HG02623 (cell line): Measurements from ENCODE around the gene PACSIN2.
"Not testable (repeated sequence)": the region's sequence is repeated elsewhere in the genome, so short reads cannot be mapped to it uniquely, and the experiment has no call there.

ENCODE experiments used
- ATAC-seq: cut with Tn5 transposase; IDR thresholded peaks from one replicate; pipeline ENCODE4 v1.9.1; 2021; ENCODE audit warnings: moderate library complexity; ENCODE audit not compliant: unreplicated experiment

PACSIN2 gene

DNA sequence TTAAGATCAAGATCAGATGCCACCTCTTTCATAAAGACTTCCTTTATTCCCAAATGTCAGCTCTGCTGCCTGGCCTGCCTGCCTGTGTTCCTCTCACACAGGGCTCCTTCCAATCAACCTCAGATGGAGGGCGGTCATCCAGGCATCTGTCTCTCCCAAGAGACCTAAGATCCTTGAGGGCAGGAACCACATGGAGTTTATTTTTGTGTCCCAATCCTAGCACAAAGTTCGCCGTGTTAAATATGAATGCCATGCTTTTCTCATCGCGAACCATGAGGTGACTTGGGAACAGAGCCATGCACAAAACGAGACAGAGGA lies 85.2 kb downstream of the PACSIN2 start:
- ATAC-seq = no peak

DNA sequence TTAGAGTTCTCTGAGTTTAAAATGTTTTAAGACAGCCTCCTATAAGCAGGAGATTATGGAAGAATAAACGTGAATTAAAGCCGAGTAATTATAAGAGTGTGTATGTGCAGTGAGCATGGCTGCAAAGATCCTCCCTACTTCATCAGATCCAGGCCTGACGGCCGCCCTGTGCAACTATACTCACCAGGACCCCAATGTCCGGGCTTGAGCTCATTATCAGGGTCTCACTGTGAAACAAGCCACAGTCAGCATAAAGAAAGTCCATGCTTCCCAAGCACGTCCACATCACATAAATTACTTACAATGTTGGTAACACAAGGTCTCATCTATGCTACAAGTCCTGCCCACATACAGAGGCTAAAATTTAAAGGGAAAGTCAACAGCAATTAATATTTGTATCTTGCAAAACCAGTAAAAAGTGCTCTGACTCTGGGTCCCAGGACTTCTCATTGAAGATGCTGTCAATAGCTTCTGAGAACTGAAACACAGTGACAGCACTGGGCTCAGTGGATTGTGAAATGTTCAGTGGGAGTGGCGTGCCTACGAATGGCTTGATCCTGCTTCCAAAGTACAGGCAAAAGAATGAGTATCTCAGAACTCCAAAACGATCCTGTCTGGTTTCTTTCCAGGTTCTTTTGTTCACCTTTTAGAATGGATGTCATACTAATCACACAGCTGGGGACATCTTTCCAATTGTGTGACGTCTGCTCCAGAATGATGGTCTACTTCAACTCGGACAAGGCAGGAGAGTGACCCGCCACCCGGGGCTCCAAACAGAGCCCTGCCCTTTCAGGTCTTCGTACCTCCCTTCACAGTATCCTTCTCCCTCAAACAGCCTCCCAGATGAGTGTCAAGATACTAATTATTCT lies 85.7 kb downstream of the PACSIN2 start:
- no peak for ATAC-seq

DNA sequence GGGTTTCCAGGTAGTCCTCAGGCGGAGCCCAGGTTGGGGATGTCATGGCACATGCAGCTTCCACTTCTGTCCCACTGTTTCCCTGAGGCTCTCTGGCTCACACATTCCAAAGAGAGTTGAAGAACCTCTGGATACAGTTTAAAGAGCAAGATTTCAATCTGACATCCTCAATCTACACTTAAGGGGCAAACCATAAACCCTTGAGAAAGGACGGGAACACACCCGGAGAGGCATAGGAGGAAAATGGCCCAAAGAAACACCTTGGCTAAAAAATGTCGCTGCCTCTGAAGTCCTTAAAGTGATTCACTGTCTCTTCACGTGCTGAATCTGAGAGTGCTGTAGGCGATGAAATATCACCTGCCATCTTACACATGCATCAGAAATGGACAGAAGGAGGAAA lies 87.0 kb downstream of the PACSIN2 start:
- ATAC-seq = no peak

DNA sequence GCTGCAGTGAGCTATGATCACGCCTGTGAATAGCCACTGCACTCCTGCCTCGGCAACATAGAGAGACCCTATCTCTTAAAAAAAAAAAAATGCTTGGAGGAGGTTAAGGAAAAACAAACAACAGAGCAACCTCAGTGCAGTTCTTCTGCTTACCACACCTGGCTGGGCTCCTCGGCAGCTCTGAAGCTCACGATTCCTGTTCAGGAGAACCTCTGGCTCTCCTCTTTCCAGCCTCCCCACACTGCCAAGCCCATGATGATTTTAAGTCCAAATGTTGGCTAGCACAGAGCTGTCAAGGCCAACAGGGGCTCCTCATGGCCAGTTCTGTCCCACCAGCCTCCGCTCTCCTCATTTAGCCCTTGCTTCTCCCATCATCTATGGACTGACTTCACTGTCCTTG lies 88.2 kb downstream of the PACSIN2 start:
- no peak for ATAC-seq

DNA sequence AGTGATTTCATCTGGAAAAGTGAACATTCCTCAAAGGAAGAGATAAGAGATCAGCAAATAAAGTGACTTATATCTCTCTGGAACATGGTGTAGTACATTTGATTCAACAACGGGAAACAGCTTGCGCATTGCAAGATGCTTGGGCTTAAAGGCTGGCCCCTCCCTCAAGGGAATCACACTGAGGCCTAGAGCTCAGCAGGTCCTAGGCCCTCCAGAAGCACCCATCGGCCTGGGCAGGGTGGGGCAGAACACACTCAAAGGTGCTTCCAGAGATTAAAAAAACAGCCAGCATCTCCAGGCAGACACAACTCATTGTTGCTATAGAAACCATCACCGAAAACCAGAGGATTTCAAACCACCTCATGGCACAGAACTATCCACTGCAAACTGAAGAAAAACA lies 88.8 kb downstream of the PACSIN2 start:
- no peak for ATAC-seq

DNA sequence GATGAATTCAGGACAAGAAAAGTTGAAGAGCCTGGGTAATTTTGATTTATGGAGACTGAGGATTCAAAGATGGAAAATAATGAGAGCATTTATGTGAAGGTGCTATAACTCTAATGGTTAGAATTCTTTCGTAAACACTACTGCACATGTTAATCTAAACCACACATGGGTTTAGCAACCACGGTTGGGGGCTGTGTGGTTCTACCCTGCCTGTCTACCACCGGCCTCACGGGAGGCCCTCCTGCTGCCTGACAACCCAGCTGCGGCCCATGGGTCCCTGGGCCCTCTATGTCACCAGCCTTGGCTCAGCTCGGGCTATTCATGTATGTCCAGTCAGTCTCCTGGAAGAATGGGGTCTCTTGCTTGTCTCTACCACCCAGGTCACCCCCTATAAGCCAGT lies 89.4 kb downstream of the PACSIN2 start:
- ATAC-seq = no peak

DNA sequence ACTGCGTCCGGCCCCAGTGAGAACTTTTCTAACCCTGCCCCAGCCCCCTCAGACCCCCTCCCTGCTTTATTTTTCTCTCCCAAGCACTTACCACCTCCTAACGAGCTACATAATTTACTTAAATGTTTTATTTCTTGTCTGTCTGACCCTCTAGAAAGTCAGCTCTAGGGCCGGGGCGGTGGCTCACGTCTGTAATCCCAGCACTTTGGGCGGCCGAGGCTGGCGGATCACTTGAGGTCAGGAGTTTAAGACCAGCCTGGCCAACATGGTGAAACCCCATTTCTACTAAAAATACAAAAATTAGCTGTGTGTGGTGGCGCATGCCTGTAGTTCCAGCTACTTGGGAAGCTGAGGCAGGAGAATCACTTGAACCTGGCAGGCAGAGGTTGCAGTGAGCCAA lies 89.9 kb downstream of the PACSIN2 start:
- ATAC-seq = not testable (repeated sequence)

DNA sequence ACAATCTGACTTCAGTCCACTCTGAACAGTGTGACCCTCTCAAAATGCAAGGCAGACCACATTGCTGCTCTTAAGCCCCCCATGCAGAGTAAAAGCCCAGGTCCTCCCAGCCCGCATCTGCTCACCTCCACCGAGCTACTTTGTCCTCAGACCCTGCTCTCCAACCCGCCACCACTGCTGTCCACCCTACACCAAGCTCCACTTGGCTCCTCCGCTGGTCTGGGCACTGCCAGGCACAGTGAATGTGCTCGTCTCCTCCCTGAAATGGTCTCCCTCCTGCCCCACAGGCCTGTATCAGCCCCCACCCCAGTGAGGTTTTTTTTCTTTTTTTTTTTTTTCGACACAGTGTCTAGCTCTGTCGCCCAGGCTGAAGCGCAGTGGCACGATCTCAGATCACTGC lies 90.5 kb downstream of the PACSIN2 start:
- ATAC-seq = no peak

DNA sequence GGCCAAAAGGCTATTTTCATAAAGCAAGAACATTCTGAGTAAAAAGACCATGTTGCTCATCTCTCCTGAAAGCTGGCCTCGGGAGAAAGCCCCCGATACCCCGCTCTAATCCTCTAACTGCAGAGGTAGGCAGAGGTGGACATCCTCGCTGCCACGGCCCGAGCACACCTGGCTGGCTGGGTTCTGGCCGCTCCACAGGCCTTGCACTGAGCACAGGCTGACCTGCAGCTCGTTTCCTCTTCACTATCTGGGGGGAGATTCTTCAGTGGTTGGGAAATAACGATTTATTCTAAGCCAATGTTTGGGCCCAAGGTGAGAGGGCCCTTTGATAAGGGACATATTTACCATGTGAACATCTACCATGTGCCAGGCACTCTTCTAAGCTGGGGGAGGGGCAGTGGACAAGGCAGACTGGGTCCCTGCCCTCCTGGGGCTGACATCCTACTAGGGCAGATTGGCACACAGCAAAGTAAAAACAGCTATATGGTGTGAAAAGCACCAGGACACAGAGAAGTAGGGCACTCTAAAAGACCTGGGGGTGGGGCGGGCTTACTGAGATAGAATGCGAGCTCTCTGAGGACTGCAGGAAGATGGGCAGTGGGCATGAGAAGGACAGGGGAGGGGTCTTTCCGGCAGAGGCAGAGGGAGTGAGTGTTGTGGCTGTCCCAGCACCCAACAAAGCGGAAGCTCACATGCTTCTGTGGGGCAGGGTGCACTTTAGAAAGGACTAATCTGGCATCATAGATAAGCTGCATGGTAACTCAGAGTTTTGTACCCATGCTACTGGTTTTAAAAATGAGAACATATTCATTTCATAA lies 92.4 kb downstream of the PACSIN2 start:
- no peak for ATAC-seq

DNA sequence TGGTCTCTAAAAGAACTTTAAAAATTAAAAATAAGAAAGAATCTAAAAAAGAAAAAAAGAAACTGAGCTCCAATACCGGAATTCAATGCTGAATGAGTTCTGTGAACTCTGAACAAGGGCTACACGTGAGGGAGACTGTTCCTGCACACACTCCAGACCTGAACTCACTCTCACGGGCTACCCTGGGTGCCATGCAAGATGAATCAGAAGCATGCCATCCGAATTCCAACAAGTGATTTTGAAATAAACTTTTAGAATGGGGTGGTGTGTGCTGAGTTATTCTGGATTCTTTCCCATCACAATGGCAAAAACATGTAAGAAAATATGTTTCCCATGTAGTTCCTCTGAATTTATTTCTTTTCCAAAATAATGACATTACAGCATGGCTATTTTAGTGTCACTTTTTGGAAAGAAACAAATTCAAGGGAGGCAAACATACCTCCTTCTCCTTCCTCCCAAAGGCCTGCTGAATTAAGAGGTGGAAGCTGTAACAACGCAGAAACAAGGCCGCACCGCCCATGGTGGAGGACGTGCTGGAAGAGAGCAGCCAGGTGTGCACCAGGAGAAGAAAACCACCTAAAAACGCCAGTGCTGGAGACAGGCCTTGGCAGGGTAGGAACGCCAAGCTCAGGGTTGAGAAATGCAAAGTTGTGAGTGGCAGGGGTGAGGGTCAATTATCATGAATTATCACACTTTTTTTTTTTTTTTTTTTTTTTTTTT lies 94.7 kb downstream of the PACSIN2 start:
- ATAC-seq = no peak

DNA sequence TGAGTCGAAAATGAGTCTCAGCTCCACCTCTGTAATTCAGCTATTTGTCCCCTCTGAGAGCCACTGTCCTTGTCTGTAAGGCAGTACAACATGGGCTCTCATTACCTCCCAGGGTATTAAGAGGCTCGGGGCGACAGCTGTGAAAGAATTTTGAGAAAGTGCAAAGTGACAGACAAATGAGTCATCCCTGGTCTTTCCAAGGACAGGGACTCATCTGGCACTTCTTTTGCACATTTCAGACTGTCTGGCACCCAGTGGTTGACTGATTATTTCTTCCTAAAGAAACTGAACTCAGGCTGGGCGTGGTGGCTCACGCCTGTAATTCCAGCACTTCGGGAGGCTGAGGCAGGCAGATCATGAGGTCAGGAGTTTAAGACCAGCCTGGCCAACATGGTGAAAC lies 95.8 kb downstream of the PACSIN2 start:
- no peak for ATAC-seq

DNA sequence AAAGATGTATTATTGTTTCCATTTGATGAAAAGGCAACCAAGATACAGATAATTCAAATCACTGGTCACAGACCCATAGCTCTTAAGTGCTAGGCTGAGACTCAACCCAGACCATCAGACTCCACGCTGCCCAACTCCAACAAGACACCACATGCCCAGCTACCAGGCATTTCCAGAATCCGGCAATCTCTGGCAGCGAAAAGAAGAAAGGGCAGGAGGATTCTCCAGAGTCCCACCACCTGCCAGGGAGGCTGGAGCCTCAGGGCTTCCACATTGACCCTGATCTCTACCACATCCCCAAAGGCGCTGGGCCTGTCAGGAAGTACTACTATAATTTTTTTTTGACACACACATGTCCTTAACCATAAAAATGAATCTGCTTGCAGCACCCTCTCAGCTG lies 96.4 kb downstream of the PACSIN2 start:
- no peak for ATAC-seq

DNA sequence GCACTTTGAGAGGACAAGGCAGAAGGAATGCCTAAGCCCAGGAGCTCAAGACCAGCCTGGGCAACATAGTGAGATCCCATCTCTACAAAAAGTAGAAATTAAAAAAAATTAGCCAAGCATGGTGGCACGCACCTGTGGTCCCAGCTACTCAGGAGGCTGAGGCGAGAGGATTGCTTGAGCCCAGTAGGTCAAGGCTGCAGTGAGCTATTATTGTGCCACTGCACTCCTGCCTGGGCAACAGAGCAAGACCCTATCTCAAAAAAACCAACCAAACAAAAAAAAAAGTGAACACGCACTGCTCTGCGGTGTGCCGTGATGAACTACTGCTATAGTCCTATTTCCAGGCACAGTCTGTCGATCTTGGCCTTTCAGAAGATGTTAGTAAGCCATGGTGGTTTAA lies 97.6 kb downstream of the PACSIN2 start:
- not testable (repeated sequence) for ATAC-seq

DNA sequence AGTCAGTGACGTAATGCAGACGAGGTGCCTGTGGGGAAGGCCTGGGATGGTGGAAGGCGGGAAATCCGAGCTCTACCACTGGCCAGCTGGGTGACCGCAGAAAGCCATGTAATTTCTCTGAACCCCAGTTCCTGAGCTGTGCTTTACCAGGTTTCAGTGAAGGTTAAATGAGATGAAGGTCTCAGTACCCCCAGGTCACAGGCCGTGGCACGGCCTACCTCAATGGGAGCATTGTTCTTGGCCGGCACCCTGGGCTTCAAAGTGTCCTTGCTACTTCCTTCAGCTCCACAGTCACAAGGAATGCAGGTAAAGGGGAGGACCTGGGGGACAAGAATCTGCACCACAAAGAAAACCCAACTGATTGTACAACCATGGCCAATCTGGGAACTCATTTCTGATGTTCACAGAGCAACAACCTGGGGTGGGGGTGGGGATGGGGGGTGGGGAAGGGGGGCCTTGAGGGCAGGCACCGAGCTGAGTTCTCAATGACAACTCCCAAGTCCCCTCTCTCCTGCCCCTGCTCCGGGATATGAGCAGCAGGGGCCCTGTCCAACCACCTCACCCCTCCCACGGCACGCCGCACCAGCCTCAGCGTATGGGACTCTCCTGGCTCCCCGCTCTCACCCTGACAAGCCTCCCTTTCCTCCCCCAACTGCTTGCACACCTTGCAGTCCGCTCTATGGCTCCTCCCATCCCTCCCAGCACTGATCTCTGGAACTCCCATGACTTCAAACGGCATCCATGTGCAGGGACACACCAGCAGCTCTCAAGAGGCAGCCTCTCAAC lies 98.8 kb downstream of the PACSIN2 start:
- ATAC-seq = no peak

DNA sequence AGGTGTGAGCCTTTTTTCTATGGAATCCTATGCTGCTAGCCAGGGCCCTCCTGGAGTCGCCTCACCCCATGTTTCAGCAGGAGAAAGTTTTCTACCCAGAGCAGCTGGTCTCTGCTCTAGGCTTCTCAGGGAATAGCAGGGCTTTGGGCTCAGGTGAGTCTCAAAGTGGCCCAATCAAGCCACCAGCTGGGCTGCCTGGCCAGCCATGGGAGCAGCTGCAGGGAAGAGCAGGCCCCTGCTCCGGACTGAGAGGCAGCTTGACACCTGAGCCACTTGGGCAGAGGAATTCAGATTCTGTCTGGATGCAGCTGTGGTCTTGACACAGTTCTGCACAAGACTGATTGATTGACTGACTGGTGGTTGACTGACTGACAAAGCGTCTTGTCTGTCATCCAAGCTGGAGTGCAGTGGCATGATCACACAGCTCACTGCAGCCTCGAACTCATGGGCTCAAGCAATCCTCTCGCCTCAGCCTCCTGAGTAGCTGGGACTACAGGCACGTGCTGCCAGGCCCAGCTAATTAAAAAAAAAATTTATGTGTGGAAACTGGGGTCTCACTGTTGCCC lies 100.4 kb downstream of the PACSIN2 start:
- ATAC-seq = no peak

DNA sequence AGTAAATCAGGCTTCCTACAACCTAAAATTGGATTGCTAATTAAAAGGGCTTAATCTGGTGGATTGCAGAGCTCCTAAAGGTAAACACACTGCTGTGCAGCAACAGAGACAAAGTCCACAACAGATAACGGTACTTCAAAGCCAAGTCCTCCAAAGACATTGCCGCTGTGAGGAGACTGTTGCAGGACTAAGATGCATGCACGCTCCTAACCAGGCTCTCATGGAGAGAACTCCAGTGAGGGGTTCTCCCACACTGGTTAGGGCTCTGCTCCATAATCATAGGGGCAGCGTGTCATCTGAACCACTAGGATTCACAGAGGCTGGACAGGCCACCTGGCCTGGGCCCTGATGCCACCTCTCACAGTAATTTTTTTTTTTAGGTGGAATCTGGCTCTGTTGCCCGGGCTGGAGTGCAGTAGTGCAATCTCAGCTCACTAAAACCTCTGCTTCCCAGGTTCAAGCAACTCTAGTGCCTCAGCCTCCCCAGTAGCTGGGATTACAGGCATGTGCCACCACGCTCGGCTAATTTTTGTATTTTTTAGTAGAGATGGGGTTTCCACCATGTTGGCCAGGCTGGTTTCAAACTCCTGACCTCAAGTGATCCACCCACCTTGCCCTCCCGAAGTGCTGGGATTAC lies 101.0 kb downstream of the PACSIN2 start:
- no peak for ATAC-seq

DNA sequence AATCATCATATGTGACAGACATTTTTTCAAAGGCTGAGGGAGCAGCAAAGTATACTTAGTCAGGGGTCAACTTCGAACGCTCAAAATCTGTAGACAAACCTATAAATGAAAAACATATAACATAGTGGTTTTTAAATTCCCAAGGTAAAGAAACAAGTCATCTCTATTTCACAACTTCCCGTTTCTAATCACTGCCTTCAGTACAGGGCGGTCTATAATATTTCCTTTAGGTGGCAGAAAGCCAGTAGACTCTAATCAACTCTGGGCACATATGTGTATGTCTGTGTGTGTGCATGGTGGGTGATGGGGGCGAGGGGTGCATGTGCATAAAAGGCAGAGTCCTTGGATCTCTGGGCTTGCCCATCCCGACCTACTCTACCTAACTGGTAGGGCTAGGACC lies 102.9 kb downstream of the PACSIN2 start:
- no peak for ATAC-seq

DNA sequence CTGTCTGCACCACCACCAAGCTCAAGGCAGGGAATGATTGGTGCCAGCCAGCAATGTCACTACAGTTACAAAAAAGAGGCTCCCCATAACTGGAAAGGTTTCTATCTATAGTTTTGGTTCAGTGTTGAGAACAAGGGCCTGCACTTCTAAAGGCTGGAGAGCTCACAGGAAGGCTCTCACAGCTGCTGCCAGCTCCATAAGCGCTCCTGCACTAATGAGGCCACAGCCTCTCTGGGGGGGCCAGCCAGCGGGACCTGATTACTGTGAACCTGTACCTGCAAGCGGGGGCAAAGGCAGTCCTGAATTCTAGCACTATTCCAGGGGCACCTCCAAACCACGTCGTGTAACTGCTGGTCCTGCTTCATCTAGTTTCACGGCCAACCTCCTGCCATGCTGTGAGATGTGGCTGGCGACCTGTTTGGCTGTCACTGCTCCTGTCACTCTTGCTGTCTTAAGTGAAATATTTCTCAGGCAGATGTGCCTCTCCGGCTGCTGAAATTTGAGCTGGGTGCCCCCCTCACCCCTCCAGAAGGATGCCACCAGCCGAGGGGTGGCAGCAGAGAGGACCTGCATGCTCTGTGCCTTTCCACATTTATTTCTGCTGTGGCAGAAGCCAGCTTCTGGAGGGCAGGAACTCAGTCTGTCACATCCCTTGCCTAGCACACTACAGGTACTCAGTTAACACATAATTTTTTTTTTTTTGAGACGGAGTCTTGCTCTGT lies 104.6 kb downstream of the PACSIN2 start:
- ATAC-seq = no peak

DNA sequence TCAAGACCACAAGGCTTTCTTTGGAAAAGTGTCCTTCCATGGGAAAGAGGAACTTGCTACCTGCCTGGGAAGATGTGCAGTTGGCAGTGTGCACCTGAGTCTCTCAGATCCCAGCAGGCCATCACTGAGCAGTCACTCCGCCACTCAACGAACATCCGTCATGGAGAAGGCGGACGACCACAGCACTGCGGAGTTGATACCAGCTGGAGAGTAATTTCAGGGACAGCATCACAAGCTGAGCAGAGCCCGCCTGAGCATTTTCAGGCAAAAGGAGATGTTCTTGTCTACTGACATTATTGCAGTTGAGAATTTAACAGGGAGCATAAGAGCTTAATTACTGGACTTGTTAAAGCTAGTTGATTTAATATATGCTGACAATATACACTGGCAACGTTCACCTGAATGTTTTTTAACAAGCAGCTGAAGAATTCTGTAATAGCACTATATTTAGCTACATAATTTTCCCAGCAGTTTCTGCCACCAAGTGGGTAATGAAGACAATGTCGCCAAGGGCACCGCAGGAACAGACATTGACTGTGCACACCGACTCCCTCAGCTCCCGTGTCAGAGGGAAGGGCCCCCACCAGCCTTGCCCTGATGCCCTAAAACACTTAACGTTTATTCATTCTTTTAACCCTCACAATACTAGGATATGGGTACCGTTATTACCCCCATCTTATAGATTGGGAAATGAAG lies 105.4 kb downstream of the PACSIN2 start:
- ATAC-seq = no peak
